SU-DHL-6 (cell line): ENCODE measurements around the gene COPS4.

Experiments
- H2AFZ ChIP-seq: fragments of 200-600 bp; sonication (generic); 2 replicates; pipeline ENCODE4 v1.6.1; 2014; ENCODE audit warnings: low read depth, mild to moderate bottlenecking, moderate library complexity, mixed read lengths, antibody characterized with exemption, low read length; ENCODE audit not compliant: severe bottlenecking
- H3F3A ChIP-seq: fragments of 200-600 bp; shearing (Covaris generic); 2 replicates; pipeline ENCODE4 v1.6.0; 2016; ENCODE audit warnings: antibody characterized with exemption, mild to moderate bottlenecking; ENCODE audit not compliant: insufficient read depth
- H3K27ac ChIP-seq: fragments of 200-600 bp; sonication (generic); 2 replicates; pipeline ENCODE4 v1.5.1; 2016; ENCODE audit warnings: low read depth, mild to moderate bottlenecking, low read length, moderate library complexity, mixed read lengths
- H3K27me3 ChIP-seq: fragments of 200-600 bp; sonication (generic), shearing (Covaris generic); 2 replicates; pipeline ENCODE4 v1.6.0; 2014; ENCODE audit warnings: mild to moderate bottlenecking, low read length
- H3K36me3 ChIP-seq: fragments of 200-600 bp; sonication (generic); 2 replicates; pipeline ENCODE4 v1.6.1; 2014; ENCODE audit warnings: mild to moderate bottlenecking, low read length, mixed read lengths
- H3K4me2 ChIP-seq: fragments of 300-600, 200-600 bp; shearing (Covaris generic), sonication (generic); 2 replicates; pipeline ENCODE4 v1.6.0; 2014; ENCODE audit warnings: low read length, low read depth, mild to moderate bottlenecking; ENCODE audit not compliant: poor library complexity, severe bottlenecking
- H3K4me3 ChIP-seq: fragments of 200-600 bp; sonication (generic); 2 replicates; pipeline ENCODE4 v1.5.1; 2014; ENCODE audit warnings: antibody characterized with exemption, low read length, mild to moderate bottlenecking, mixed read lengths; ENCODE audit not compliant: insufficient read depth, poor library complexity, severe bottlenecking
- H3K79me2 ChIP-seq: fragments of 200-600 bp; sonication (generic); 2 replicates; pipeline ENCODE4 v1.6.1; 2014; ENCODE audit warnings: mild to moderate bottlenecking, low read length, moderate library complexity; ENCODE audit not compliant: insufficient read depth
- H3K9ac ChIP-seq: fragments of 200-600 bp; sonication (generic); 2 replicates; pipeline ENCODE4 v1.7.0; 2014; ENCODE audit warnings: mild to moderate bottlenecking, low read length
- H3K9me2 ChIP-seq: fragments of 200-600 bp; sonication (generic); replicated peaks from 2 replicates; pipeline ENCODE4 v1.6.1; 2014; ENCODE audit warnings: low read length; ENCODE audit not compliant: insufficient read depth
- H3K9me3 ChIP-seq: fragments of 200-600 bp; sonication (generic); 2 replicates; pipeline ENCODE4 v1.6.1; 2014; ENCODE audit warnings: low read length, mixed read lengths; ENCODE audit not compliant: insufficient read depth
- H4K20me1 ChIP-seq: fragments of 200-600 bp; sonication (generic); 2 replicates; pipeline ENCODE4 v1.6.1; 2014; ENCODE audit warnings: low read depth, mild to moderate bottlenecking, antibody characterized with exemption, low read length, moderate library complexity, mixed read lengths
- CTCF ChIP-seq: fragments of 200-600 bp; sonication (generic); IDR thresholded peaks from one replicate; pipeline ENCODE4 v1.5.1; 2017; ENCODE audit warnings: antibody characterized with exemption, mild to moderate bottlenecking, low read length, moderate library complexity; ENCODE audit not compliant: insufficient read depth, poor library complexity, severe bottlenecking
- EZH2phosphoT487 ChIP-seq: fragments of 200-600 bp; sonication (generic), shearing (Covaris generic); conservative IDR thresholded peaks from 2 replicates; pipeline ENCODE4 v1.6.1; 2018; ENCODE audit warnings: mild to moderate bottlenecking, antibody characterized with exemption, low read length, moderate library complexity, mixed read lengths

COPS4 gene

GRCh38 chr4:83065266-83065665 lies 30.3 kb downstream of the COPS4 start:
- TF ChIP-seq CTCF (no peak), EZH2phosphoT487 (no peak)
- no peaks in the 10 kb centered on the region for H3K9me2 ChIP-seq
- no peak overlapping the region for H3K9ac ChIP-seq
- no peak overlapping the region for H2AFZ ChIP-seq
- H3K4me3 ChIP-seq, result no peak overlapping the region
- H3K27me3 ChIP-seq, result no peaks in the 10 kb centered on the region
- no peak overlapping the region for H3K27ac ChIP-seq
- no peak overlapping the region for H3K4me2 ChIP-seq
- no peaks in the 10 kb centered on the region for H4K20me1 ChIP-seq
- no peaks in the 10 kb centered on the region for H3K9me3 ChIP-seq
- H3K79me2 ChIP-seq, result no peaks in the 10 kb centered on the region
- no peaks in the 10 kb centered on the region for H3F3A ChIP-seq
- H3K36me3 ChIP-seq, result no peaks in the 10 kb centered on the region

GRCh38 chr4:83067058-83067639 lies 32.2 kb downstream of the COPS4 start:
- Histone ChIP-seq H3K79me2 (no peaks in the 10 kb centered on the region), H3K4me3 (no peak overlapping the region), H2AFZ (no peak overlapping the region), H3K27me3 (no peaks in the 10 kb centered on the region), H3K27ac (no peak overlapping the region), H3K36me3 (no peaks in the 10 kb centered on the region), H3K4me2 (no peak overlapping the region), H3K9me3 (no peaks in the 10 kb centered on the region), H4K20me1 (no peaks in the 10 kb centered on the region), H3F3A (no peaks in the 10 kb centered on the region), H3K9me2 (no peaks in the 10 kb centered on the region), H3K9ac (no peak overlapping the region)
- no peak for TF ChIP-seq CTCF
- no peak for TF ChIP-seq EZH2phosphoT487

GRCh38 chr4:83071116-83071515 lies 36.1 kb downstream of the COPS4 start:
- H3K4me2 ChIP-seq, result no peak overlapping the region
- TF ChIP-seq CTCF, result no peak
- TF ChIP-seq EZH2phosphoT487, result no peak
- no peak overlapping the region for H3K9ac ChIP-seq
- H3K27me3 ChIP-seq, result no peaks in the 10 kb centered on the region
- H3K9me3 ChIP-seq, result no peaks in the 10 kb centered on the region
- no peaks in the 10 kb centered on the region for H3K36me3 ChIP-seq
- no peaks in the 10 kb centered on the region for H3F3A ChIP-seq
- no peak overlapping the region for H3K4me3 ChIP-seq
- H3K9me2 ChIP-seq, result no peaks in the 10 kb centered on the region
- H4K20me1 ChIP-seq, result no peaks in the 10 kb centered on the region
- no peaks in the 10 kb centered on the region for H3K79me2 ChIP-seq
- H3K27ac ChIP-seq, result no peak overlapping the region
- H2AFZ ChIP-seq, result no peak overlapping the region
